ENCODE data around the gene BTG4.

DNA sequence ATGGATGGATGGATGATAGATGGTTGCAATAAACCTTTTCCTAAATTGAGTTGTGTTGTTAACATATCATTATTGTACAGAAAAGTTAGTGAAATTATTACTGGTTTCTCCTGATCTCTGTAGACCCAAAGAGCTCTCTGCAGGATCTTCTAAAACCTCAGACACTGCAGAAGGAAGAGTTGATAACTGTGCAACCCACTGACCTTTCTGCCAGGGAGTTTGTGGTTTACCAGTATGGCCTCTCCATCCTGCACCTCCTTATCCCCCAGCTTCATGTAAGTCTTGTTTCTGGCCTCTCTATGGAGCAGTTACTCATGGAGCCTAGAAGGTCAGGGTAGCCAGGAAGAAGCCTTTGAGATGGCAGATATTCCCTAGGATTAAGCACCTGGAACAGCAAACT is 45.6 kb downstream of the BTG4 start:
- TF ChIP-seq CTCF (IDR thresholded peaks at IDR 0.05) (no peak), POLR2A (IDR thresholded peaks at IDR 0.05) (no peak), POLR2AphosphoS5 (IDR thresholded peaks at IDR 0.05) (no peak)

All from gastroesophageal sphincter (tissue), 3 donors.